ENCODE results near the gene TET2. TPM values are rescaled to one million over a fixed set of nuclear protein-coding genes. Genes with fewer than 3 reads are reported as not detected.

TET2 gene
- polyA plus RNA-seq, 3 donors, result 22.6 to 47.1 (median 42.5) TPM

DNA sequence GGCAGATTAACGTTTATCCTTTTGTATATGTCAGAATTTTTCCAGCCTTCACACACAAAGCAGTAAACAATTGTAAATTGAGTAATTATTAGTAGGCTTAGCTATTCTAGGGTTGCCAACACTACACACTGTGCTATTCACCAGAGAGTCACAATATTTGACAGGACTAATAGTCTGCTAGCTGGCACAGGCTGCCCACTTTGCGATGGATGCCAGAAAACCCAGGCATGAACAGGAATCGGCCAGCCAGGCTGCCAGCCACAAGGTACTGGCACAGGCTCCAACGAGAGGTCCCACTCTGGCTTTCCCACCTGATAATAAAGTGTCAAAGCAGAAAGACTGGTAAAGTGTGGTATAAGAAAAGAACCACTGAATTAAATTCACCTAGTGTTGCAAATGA is 94.8 kb downstream of the TET2 start:
- Histone ChIP-seq H3K4me3 (replicated peaks in 1 of 3; ENCODE audit: low read depth in 2 of 3, low read length in 3 of 3) (no peak overlapping the region), H3K4me2 (replicated peaks; ENCODE audit: extremely low read depth, low read length, poor library complexity, severe bottlenecking) (no peak overlapping the region), H3K9me3 (replicated peaks in 1 of 2; ENCODE audit: control insufficient read depth in 1 of 2, insufficient read depth in 1 of 2, low read length in 2 of 2) (no peaks in the 10 kb centered on the region), H2AFZ (ENCODE audit: insufficient read depth, low read depth, low read length, poor library complexity, severe bottlenecking) (no peak overlapping the region), H4K20me1 (ENCODE audit: insufficient read depth, low read length) (peaks cover 99% of the 10 kb centered on the region), H3K9ac (ENCODE audit: insufficient read depth, low read length, poor library complexity, severe bottlenecking) (no peak overlapping the region), H3K79me2 (ENCODE audit: insufficient read depth, low read length) (peaks cover 50% of the 10 kb centered on the region), H3K27ac (ENCODE audit: low read depth in 1 of 2, low read length in 2 of 2) (no peak overlapping the region), H3K4me1 (ENCODE audit: control insufficient read depth in 1 of 2, insufficient read depth in 2 of 2, low read length in 2 of 2) (no peaks in the 10 kb centered on the region), H3K27me3 (ENCODE audit: control insufficient read depth in 2 of 2, insufficient read depth in 2 of 2, low read length in 2 of 2) (no peaks in the 10 kb centered on the region), H3K36me3 (replicated peaks in 1 of 2; ENCODE audit: control insufficient read depth in 1 of 2, insufficient read depth in 2 of 2, low read length in 2 of 2) (peaks cover 70 to 100% of the 10 kb centered on the region in 2 donors)
- H3K27me3 Mint-ChIP-seq (ENCODE audit: low read depth in 3 of 3), result no peaks in the 10 kb centered on the region
- H3K27ac Mint-ChIP-seq, result no peak overlapping the region
- TF ChIP-seq, protein P1, sequence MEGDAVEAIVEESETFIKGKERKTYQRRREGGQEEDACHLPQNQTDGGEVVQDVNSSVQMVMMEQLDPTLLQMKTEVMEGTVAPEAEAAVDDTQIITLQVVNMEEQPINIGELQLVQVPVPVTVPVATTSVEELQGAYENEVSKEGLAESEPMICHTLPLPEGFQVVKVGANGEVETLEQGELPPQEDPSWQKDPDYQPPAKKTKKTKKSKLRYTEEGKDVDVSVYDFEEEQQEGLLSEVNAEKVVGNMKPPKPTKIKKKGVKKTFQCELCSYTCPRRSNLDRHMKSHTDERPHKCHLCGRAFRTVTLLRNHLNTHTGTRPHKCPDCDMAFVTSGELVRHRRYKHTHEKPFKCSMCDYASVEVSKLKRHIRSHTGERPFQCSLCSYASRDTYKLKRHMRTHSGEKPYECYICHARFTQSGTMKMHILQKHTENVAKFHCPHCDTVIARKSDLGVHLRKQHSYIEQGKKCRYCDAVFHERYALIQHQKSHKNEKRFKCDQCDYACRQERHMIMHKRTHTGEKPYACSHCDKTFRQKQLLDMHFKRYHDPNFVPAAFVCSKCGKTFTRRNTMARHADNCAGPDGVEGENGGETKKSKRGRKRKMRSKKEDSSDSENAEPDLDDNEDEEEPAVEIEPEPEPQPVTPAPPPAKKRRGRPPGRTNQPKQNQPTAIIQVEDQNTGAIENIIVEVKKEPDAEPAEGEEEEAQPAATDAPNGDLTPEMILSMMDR (IDR thresholded peaks at IDR 0.05), result no peak
- no peak for DNase-seq
- H3K9me3 Mint-ChIP-seq, result no peaks in the 10 kb centered on the region
- H3K4me1 Mint-ChIP-seq, result no peaks in the 10 kb centered on the region
- no peak overlapping the region for H3K4me3 Mint-ChIP-seq
- no CpG with 5 or more reads among the region's 4 CpGs for WGBS (ENCODE audit: insufficient coverage)
- H3K36me3 Mint-ChIP-seq, result peaks cover 52 to 86% of the 10 kb centered on the region in 2 donors
- intact Hi-C loops (cut with micrococcal nuclease), result no loop called here

DNA sequence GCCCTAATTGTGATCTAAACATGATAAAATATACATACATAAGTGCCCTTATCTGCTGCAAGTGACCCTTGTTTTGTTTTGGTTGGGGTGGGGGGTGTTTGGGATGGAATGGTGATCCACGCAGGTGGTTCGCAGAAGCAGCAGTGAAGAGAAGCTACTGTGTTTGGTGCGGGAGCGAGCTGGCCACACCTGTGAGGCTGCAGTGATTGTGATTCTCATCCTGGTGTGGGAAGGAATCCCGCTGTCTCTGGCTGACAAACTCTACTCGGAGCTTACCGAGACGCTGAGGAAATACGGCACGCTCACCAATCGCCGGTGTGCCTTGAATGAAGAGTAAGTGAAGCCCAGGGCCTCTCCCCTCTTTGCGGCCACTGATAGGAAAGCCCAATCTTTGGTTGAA is 96.8 kb downstream of the TET2 start:
- Mint-ChIP-seq H3K4me3 (no peak overlapping the region), H3K4me1 (peaks cover under 1% of the 10 kb centered on the region), H3K27me3 (ENCODE audit: low read depth in 3 of 3) (no peaks in the 10 kb centered on the region), H3K36me3 (peaks cover 44 to 82% of the 10 kb centered on the region in 2 donors), H3K27ac (peak overlapping the region in 2 of 7 donors; percentile 31 to 73), H3K9me3 (no peaks in the 10 kb centered on the region)
- intact Hi-C loops (cut with micrococcal nuclease), result no loop called here
- H3K4me2 ChIP-seq (replicated peaks; ENCODE audit: extremely low read depth, low read length, poor library complexity, severe bottlenecking), result no peak overlapping the region
- H4K20me1 ChIP-seq (ENCODE audit: insufficient read depth, low read length), result peaks cover 95% of the 10 kb centered on the region
- peaks cover 63 to 96% of the 10 kb centered on the region in 2 donors for H3K36me3 ChIP-seq (replicated peaks in 1 of 2; ENCODE audit: control insufficient read depth in 1 of 2, insufficient read depth in 2 of 2, low read length in 2 of 2)
- WGBS (ENCODE audit: insufficient coverage), result 98% methylated on average over 10 of the region's 13 CpGs
- no peak for DNase-seq
- H3K9me3 ChIP-seq (replicated peaks in 1 of 2; ENCODE audit: control insufficient read depth in 1 of 2, insufficient read depth in 1 of 2, low read length in 2 of 2), result no peaks in the 10 kb centered on the region
- no peaks in the 10 kb centered on the region for H3K4me1 ChIP-seq (ENCODE audit: control insufficient read depth in 1 of 2, insufficient read depth in 2 of 2, low read length in 2 of 2)
- H3K27ac ChIP-seq (ENCODE audit: low read depth in 1 of 2, low read length in 2 of 2), result no peak overlapping the region
- TF ChIP-seq, protein P1 (IDR thresholded peaks at IDR 0.05), result no peak
- peaks cover 37% of the 10 kb centered on the region for H3K79me2 ChIP-seq (ENCODE audit: insufficient read depth, low read length)
- H3K27me3 ChIP-seq (ENCODE audit: control insufficient read depth in 2 of 2, insufficient read depth in 2 of 2, low read length in 2 of 2), result no peaks in the 10 kb centered on the region
- H2AFZ ChIP-seq (ENCODE audit: insufficient read depth, low read depth, low read length, poor library complexity, severe bottlenecking), result no peak overlapping the region
- no peak overlapping the region for H3K4me3 ChIP-seq (replicated peaks in 1 of 3; ENCODE audit: low read depth in 2 of 3, low read length in 3 of 3)
- H3K9ac ChIP-seq (ENCODE audit: insufficient read depth, low read length, poor library complexity, severe bottlenecking), result no peak overlapping the region

All from CD14-positive monocyte (primary cell).